NCI-H128 (cell line): ENCODE measurements around the gene ABCD2.
"Not testable (repeated sequence)": the region's sequence is repeated elsewhere in the genome, so short reads cannot be mapped to it uniquely, and the experiment has no call there.

Experiments used
- DNase-seq: peaks from one replicate; lab custom pipeline; 2025; ENCODE audit not compliant: unreplicated experiment; lab: John Stamatoyannopoulos, UW

Gene ABCD2

DNA sequence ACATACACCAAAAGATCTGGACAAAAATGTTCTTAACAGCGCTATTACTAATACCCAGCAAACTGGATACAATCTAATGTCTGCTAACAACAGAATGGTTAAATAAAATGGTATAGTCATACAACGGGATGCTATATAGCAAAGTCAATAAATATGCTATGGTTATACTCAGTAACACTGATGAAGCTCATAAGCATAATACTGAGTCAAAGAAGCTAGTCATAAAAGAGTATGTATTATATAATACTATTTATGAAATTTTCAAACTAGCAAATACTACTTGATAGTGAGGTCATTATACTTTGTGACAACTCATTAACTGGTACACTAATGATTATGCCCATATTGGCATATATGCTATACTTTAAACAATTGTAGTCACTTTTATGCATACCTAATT, 7.4 kb downstream of the ABCD2 start:
- no peak for DNase-seq

DNA sequence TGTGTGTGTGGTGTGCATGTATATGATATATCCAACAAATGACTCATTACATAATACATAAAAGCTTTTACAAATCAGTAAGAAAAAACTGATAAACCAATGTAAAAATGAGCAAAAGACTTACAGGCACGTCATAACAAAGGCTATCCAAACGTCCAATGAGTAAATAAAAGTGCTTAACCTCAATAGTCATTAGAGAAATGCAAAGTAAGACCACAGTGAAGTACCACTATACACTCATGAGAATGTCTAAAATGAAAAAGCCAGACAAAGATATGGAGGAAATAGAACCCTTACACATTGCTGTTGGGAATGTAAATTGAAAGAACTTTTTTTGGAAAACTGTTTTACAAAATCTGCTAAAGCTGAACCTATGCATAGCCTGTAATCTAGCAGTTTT, 7.8 kb downstream of the ABCD2 start:
- DNase-seq, result no peak

DNA sequence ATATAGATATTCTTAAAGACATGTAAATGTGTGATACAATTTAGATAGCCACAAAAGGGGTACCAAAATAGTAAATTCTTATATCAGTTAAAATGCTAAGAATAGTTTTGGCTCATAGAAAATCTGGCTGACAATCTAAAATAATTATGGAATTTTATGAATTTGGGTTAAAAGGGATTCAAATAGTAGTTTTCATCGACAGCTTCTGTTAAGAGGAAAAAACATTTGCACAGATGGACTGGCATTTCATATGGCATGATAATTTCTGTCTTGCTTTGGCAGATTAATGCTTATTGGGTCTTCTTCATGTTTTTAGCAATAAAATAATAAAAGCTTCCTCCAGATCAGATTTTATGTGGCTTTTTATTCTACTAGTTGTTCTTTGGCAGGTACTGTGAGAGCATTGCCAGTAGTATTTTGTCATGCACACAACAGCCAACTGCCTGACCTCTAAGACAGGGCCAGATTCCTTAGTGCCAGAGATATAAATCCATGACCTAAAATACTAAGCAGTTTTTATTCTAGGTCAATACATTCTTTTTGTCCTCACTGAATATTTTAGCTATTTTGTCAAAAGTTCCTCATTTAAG, 9.1 kb downstream of the ABCD2 start:
- DNase-seq, result no peak

DNA sequence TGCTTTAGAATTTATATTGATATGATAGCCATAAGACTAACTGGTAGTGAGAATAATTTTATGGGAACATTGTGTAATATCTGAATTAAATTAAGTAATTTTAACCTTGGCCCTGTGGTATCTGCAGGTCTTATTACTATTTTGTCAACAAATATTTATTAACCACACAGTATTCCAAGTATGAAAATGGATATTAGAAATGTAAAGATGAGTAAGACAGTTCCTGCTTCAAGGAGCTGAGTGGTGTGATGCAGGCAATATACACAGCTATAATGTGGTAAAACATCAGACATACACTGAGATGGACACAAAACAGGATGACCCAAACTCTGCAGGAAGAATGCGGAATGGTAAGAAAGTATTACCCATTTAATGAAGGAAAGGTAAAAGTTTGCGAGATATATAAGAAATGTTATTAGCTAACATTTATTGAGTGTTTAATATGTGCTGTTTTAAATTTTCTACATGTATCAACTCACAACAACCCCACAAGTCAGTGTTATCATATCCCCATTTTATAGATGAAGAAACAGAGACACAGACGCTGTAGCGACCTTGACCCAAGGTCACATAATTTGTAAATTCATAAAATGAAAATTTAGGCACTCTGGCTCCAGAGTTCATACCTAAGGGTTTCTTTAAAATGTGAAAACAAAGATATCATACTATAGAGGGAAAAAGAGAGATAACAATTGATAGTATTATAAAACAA, 12.7 kb downstream of the ABCD2 start:
- DNase-seq, result no peak

DNA sequence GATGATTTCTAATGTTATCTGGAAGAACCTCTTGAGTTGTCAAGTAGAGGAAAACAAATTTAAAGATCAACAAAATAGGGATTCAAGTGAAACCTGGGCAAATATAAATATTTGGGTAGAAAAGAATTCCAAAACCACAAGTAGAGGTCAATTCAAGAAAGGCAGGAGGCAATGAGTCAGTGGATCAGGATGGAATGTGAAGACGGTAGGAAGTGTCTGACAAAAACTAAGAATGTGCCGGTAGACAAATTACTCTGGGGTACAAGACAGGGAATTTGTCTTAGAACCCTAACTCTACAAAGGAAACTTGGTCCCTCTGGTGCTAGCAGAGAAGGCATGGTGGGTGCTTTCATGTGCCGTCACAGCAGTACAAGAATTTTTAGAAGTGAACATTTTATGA, 13.6 kb downstream of the ABCD2 start:
- no peak for DNase-seq

DNA sequence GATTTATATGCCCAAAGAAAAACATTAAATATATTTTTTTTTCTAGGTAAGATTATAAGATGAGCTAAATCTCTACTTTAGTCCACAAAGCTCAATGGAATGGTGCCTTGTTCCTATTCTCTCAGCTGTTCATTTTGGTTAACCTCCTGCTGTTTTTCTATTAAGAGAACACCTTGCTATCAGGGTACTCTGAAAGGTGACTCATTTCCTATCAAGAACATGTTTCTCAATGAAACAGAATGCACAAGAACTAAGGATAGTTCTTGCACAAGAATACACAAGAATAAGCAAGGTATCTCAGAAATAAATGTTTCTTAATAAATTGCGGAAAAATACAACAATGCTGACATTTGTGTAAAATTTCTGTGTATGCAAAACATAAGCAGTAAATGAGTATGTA, 14.1 kb downstream of the ABCD2 start:
- no peak for DNase-seq

DNA sequence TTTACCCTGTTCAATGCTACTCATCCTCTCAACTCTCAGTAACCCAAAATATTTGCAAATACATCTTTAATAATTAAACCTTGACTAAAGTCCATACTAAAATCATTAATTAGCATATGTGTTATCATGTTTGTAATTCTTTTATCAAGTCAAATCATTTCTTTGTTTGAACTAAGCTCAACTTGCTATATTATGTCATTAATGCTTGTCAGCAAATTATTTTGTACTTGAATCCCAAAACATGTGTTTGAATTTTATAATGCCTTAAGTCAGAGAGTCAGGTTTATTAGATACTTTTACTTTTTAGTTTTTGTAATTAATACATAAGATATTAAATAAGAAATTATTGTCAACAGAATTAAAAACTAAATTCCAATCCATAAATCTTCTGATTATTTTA, 16.5 kb downstream of the ABCD2 start:
- DNase-seq, result no peak

DNA sequence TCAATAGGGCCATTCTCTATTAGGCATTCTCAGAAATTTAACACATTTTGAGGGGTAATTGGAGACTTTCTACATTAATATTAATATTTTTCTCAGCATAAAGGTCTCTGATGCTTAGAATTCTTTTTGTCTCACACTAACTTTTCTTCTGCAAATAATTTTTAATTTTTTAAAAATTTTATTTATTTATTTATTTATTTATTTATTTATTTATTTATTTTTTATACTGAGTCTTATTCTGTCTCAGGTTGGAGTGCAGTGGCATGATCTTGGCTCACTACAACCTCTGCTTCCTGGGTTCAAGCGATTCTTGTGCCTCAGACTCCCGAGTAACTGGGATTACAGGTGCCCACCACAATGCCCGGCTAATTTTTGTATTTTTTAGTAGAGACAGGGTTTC, 17.7 kb downstream of the ABCD2 start:
- not testable (repeated sequence) for DNase-seq

DNA sequence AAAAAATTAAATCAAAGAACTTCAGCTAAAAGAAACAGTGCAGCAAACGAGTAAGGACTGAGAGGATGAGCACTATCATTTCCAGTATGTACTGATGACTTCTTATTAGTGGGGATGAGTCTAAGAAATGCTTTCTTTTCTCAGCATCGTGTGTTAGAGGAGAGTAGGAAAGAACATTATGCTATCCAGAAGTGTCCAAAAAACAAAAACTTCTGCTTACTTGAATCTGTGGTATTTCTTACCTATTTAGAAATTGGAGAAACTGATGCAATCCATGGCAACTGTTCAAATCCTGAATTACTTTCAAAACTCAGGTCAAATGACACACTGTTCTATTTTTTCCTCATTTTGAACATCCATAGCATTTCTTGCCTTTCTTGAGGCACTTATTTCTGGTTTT, 23.7 kb downstream of the ABCD2 start:
- DNase-seq, result no peak

DNA sequence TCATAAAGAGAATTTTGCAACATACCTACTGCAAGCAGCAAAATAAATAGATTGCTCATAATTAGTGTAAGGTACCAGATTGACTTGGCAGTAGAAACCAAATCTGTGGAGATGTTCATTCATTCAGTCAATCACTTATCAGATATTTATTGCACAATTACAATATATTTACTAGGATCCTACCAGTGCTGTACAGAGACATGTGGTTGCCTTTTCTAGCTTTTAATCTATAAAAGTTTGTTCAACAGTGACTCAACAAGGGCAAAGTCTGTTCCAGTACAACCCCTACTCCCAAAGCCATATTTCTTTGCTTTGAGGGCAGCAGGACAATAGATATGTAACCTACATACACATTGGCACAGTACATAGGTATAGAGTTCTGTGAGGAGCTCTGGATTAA, 27.3 kb downstream of the ABCD2 start:
- no peak for DNase-seq

DNA sequence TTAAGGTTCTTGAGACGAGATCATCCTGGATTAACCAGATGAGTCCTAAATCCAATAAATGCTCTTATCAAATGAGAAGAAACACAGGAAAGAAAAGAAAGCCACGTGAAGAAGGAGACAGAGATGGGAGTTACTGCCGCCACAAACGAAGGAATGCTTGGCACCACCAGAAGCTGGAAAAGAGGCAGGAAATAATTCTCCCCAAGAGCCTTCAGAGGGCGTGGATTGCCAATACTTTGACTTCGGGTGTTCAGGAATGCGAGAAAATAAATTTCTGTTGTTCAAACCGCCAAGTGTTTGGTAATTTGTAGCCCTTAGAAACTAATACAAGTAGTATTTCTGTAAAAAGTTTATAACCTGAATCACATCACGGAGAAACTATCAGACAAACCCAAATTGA, 31.3 kb downstream of the ABCD2 start:
- DNase-seq, result no peak

DNA sequence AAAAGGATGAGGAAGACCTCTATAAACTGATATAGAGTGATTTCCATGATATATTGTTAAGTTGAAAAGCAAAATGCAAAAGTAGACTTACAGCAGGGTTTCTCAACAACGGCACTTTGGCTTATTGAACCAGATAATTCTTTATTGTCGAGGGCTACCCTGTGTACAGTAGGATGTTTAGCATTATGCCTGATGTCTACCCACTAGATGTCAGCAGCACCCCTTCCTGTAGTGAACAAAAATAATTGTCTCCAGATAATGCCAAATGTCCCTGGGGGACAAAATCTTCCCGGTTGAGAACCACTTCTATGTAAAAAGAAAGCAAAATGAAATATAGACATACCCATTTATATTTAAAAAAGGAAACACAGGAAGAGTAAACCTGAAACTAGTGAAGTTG, 32.4 kb downstream of the ABCD2 start:
- DNase-seq, result no peak

DNA sequence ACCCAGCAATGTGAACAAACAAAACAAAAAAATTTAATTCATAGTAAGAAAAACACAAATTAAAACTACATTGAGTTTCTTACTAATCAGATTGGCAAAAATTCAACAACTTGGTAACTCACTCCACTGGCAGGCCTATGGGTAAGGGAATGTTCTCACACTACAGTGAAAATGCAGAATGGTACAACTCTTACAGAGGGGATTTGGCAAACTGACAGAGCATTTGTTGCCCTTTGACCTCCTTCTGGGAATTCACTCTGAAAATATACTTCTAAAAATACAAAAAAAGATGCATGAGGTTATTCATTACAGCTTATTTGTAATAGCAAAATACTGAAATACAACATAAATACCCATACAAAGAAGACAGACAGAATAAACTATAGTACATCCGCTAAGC, 32.8 kb downstream of the ABCD2 start:
- no peak for DNase-seq

DNA sequence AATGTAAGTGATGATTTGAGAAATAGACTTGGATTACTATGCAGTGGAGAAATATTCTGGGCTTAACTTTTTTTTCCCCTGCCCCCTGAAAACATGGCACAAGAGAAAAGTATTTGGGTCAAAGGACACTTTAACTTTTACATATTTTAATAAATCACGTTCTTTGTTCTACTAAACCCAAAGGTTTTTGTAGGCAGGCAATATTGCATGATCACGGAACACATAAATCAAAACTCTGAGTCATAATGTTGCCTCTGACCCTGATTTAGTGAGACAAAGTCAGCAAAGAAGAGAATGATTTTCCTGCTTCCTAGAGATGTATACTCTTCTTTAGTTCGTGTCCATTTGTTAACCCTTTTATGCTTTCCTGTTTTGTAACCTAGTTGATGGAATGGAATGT, 38.0 kb downstream of the ABCD2 start:
- DNase-seq, result no peak

DNA sequence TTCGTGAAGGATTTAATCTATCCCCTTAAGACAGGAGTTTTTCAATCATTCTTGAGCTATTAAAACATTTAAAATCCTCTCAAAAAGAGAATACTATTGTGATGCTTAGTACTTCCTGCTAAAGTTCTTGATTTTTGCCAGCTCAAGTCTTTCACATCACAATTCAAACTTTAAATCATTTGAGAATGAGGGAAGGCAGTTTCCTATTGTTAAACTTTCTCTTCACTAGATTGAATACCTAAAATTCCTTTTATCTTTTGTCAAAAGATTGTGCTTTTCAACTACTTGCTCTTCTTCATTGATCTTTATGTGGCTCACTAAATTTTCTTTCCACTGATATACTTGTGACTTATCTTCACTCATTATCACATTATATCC, 44.1 kb downstream of the ABCD2 start:
- DNase-seq, result no peak

DNA sequence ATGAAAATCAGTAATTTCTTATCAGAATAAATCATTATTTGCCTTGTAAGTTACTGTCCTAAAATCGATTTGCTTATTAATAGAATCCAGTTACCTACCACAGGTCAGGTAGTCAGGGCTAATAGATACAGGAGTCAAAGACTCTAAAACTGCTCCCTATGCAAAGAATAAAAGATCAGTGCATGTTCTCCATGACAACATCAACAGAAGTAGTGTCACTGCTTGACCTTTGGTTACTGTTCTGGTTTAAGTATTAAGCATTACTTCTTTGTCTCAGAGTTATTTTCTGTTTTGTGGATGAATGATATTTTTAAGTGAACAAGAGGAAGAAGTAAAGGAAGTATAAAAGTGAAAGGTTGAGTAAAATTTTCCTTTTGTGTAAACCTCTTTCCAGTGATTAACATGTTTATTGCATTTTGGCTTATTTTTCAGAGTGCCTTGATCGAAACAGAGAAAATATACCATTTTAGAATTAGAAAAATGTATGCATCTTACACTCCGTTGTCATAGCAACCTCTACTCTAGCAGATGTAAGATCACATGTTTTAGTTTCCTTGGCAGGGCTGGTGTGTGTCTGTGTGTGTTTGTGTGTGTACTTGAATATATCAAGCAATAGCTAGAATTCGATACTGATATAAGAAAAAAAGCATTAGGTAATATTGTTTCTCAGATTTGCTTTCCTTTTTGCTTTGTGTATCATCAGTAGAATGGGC, 44.7 kb downstream of the ABCD2 start:
- no peak for DNase-seq

DNA sequence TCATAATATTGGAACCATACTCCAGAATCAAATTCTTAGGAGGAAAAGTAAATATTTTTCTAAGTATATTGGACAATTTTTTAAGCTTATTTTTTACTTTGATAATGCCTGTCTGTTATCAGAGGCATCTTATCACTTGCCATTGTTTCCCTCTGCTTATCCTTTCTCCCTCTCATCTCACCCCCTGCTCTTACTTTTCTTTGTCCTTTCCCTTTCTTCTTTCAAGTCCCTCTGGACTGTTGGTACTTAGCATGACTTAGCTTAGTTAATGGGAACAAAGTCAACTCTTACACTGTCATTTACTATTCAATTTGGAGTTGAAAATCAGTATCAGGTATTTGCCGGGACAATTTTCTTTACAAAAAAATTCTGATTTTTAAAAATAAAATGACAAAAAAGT, 45.2 kb downstream of the ABCD2 start:
- DNase-seq, result no peak

DNA sequence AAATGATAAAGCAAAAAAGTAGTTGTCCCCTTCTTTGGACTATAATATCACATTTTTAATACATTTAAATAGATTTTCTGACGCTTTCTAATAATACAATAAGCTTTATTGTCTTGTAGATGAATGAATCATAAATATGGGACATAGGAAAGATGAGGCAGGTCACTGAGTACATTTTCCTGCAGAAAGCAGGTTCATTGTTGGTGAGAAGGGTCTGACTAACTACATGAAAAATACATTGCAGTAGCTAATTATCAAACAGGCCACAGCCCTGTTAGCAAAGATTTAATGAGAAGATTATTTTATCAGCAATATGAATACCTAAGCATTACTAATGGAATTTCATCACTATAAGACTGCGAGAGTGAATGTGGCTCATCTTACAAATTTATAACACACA, 45.6 kb downstream of the ABCD2 start:
- no peak for DNase-seq

DNA sequence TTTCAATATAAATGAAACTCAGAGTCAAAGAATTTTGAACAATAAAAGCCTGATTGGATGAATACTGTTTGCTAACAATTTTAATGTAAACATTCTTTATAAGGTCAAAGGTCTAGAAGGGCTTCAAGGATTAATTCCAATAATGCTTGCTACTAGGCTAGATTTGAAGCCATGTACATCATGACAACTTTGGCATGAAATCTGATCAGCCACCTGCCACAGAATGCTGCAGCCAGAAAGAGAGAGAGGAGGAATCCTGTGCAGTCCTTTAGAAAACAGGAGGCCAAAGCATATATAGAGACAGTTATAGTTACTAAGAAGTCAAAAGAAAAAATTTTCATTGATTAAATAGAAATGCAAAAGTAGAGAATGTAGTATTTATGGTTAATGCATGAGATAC, 47.1 kb downstream of the ABCD2 start:
- no peak for DNase-seq

DNA sequence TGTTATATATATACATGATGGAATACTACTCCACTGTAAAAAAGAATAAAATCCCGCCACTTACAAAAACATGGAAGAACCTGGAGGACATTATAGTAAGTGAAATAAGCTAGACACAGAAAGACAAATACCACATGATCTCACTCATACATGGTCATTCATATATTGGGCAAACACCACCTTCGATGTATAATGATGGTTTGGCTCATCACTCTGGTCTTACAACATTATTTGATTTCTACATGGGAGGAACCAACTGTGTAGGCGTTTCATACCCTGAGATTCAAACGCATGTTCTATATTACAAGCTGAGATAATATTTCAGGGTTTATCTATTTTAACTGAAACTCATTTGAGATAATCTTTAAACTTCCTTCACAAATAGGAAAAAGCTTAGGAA, 48.3 kb downstream of the ABCD2 start:
- no peak for DNase-seq

DNA sequence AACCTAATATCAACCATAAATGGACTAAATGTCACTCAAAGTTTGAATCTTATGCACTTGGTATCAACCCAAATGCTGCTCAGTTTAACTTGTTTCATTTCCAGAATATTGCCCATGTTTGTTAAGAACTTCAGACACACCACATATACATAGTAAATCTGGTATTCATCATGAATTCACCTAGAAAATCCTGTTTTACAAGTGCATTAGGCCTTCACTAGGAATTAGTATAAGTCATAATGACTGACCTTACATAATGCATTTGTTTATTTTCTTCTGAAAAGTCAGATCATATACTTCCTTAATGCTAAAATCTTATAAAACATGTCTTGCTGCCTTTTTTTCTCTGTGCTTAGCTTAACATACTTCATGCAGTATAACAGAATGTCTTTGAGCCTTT, 66.1 kb downstream of the ABCD2 start:
- DNase-seq, result no peak

DNA sequence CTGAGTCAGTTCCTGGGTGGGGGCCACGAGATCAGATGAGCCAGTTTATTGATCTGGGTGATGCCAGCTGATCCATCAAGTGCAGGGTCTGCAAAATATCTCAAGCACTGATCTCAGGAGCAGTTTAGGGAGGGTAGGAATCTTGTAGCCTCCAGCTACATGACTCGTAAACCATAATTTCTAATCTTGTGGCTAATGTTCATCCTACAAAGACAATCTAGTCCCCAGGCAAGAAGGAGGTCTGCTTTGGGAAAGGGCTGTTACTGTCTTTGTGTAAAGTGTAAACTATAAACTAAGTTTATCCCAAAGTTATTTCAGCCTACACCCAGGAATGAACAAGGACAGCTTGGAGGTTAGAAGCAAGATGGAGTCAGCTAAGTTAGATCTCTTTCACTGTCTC, 75.4 kb downstream of the ABCD2 start:
- not testable (repeated sequence) for DNase-seq

DNA sequence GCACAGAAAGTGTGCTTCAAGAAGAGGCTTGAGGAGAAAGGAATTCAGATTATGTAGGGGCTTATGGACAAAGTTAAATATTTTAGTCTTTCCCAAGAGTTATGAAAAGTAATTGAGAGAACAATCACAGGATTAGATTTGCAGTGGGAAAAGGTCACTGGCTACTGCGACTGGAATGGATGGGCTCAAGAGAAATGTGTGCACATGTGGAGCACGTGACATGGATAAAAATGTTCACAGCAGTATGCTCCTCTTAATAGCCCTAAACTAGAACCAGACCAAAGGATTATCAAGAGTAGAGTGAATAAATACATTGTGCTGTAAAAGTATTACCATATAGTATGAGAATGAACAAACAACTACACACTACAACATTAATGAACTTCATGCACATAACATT, 78.1 kb downstream of the ABCD2 start:
- DNase-seq, result no peak
